H9 (cell line): ENCODE measurements around the gene DDRGK1. TPM values are rescaled to one million over a fixed set of nuclear protein-coding genes. Genes with fewer than 3 reads are reported as not detected.
A peak's percentile ranks its signal among the peaks of the same experiment; 100 is the strongest.

Experiments used
- DNase-seq: peaks from one replicate; pipeline ENCODE4 v3.0.0-alpha.2; 2017
- H2AFZ ChIP-seq: one replicate; pipeline ENCODE4 v1.6.1; 2013; ENCODE audit warnings: mild to moderate bottlenecking, low read length, control low read depth, moderate library complexity
- H2AK5ac ChIP-seq: 2 replicates; pipeline ENCODE4 v1.6.1; 2013; ENCODE audit warnings: low read length, control low read depth, mixed read lengths; ENCODE audit not compliant: insufficient read length
- H2BK120ac ChIP-seq: one replicate; pipeline ENCODE4 v1.6.1; 2013; ENCODE audit warnings: low read depth, mild to moderate bottlenecking, low read length, control low read depth, inconsistent platforms; ENCODE audit not compliant: poor library complexity, severe bottlenecking
- H2BK12ac ChIP-seq: 2 replicates; pipeline ENCODE4 v1.6.1; 2013; ENCODE audit warnings: low read length, control low read depth, mixed read lengths, low read depth; ENCODE audit not compliant: insufficient read length
- H2BK15ac ChIP-seq: 2 replicates; pipeline ENCODE4 v1.6.1; 2013; ENCODE audit warnings: low read depth, low read length, control low read depth
- H2BK20ac ChIP-seq: one replicate; pipeline ENCODE4 v1.6.1; 2013; ENCODE audit warnings: low read depth, mild to moderate bottlenecking, low read length, control low read depth, inconsistent platforms; ENCODE audit not compliant: poor library complexity, severe bottlenecking
- H2BK5ac ChIP-seq: 2 replicates; pipeline ENCODE4 v1.6.1; 2013; ENCODE audit warnings: low read length, control low read depth, mixed read lengths; ENCODE audit not compliant: insufficient read length
- H3K14ac ChIP-seq: 2 replicates; pipeline ENCODE4 v1.6.1; 2013; ENCODE audit warnings: low read length, control low read depth; ENCODE audit not compliant: insufficient read depth
- H3K18ac ChIP-seq: 2 replicates; pipeline ENCODE4 v1.6.1; 2013; ENCODE audit warnings: low read depth, mild to moderate bottlenecking, mixed read lengths, low read length, control low read depth; ENCODE audit not compliant: insufficient read length
- H3K23ac ChIP-seq: 2 replicates; pipeline ENCODE4 v1.6.1; 2013; ENCODE audit warnings: low read length, control low read depth, mixed read lengths, low read depth; ENCODE audit not compliant: insufficient read length
- H3K23me2 ChIP-seq: 2 replicates; pipeline ENCODE4 v1.6.1; 2013; ENCODE audit warnings: low read depth, mild to moderate bottlenecking, mixed read lengths, low read length, control low read depth; ENCODE audit not compliant: insufficient read length, poor library complexity, severe bottlenecking
- H3K27ac ChIP-seq: 2 replicates; pipeline ENCODE4 v1.5.1; 2013; ENCODE audit warnings: low read length, control low read depth, mixed read lengths, low read depth; ENCODE audit not compliant: insufficient read length
- H3K27me3 ChIP-seq: 2 replicates; pipeline ENCODE4 v1.6.1; 2013; ENCODE audit warnings: low read length, control low read depth, inconsistent platforms; ENCODE audit not compliant: insufficient read depth
- H3K4ac ChIP-seq: 2 replicates; pipeline ENCODE4 v1.6.1; 2013; ENCODE audit warnings: low read depth, mild to moderate bottlenecking, control low read depth, inconsistent platforms, low read length, moderate library complexity
- H3K4me1 ChIP-seq: 2 replicates; pipeline ENCODE4 v1.6.1; 2013; ENCODE audit warnings: low read length, control low read depth, inconsistent platforms; ENCODE audit not compliant: insufficient read depth
- H3K4me2 ChIP-seq: 2 replicates; pipeline ENCODE4 v1.6.1; 2013; ENCODE audit warnings: low read length, control low read depth, mixed read lengths; ENCODE audit not compliant: insufficient read length, insufficient read depth
- H3K56ac ChIP-seq: 2 replicates; pipeline ENCODE4 v1.6.1; 2013; ENCODE audit warnings: low read depth, mild to moderate bottlenecking, mixed read lengths, low read length, control low read depth; ENCODE audit not compliant: insufficient read length
- H3K79me1 ChIP-seq: 2 replicates; pipeline ENCODE4 v1.6.1; 2013; ENCODE audit warnings: low read depth, mild to moderate bottlenecking, moderate library complexity, low read length, control low read depth, inconsistent platforms; ENCODE audit not compliant: insufficient read depth, poor library complexity, severe bottlenecking
- H3K79me2 ChIP-seq: 2 replicates; pipeline ENCODE4 v1.6.1; 2013; ENCODE audit warnings: low read length, control low read depth, inconsistent platforms; ENCODE audit not compliant: insufficient read depth
- H3K9ac ChIP-seq: 2 replicates; pipeline ENCODE4 v1.6.1; 2013; ENCODE audit warnings: low read length, control low read depth, mixed read lengths; ENCODE audit not compliant: insufficient read length; ENCODE audit errors: extremely low read depth
- H3K9me3 ChIP-seq: one replicate; pipeline ENCODE4 v1.6.1; 2013; ENCODE audit warnings: low read depth, low read length, inconsistent platforms; ENCODE audit not compliant: control insufficient read depth
- H3T11ph ChIP-seq: one replicate; pipeline ENCODE4 v1.6.1; 2013; ENCODE audit warnings: mild to moderate bottlenecking, low read length, control low read depth, inconsistent platforms
- H4K20me1 ChIP-seq: one replicate; pipeline ENCODE4 v1.6.1; 2013; ENCODE audit not compliant: control insufficient read depth, insufficient read length, insufficient read depth
- H4K5ac ChIP-seq: 2 replicates; pipeline ENCODE4 v1.6.1; 2013; ENCODE audit warnings: low read depth, mild to moderate bottlenecking, mixed read lengths, low read length, control low read depth; ENCODE audit not compliant: insufficient read length
- H4K8ac ChIP-seq: replicated peaks from 2 replicates; pipeline ENCODE4 v1.6.1; 2013; ENCODE audit warnings: low read length, control low read depth, mixed read lengths, low read depth; ENCODE audit not compliant: insufficient read length
- H4K91ac ChIP-seq: 2 replicates; pipeline ENCODE4 v1.6.1; 2013; ENCODE audit warnings: low read depth, mild to moderate bottlenecking, moderate library complexity, mixed read lengths, low read length, control low read depth; ENCODE audit not compliant: insufficient read length
- H3K27ac Mint-ChIP-seq, 3 experiments: 2 replicates in 2 of 3; 3 replicates in 1 of 3; pipeline ENCODE4 v1.8.0; 2020 to 2021; ENCODE audit warnings: mixed read lengths in 3 of 3, mild to moderate bottlenecking in 1 of 3, moderate library complexity in 1 of 3
- H3K27me3 Mint-ChIP-seq: 2 replicates; pipeline ENCODE4 v1.8.0; 2021; ENCODE audit warnings: low read depth, mild to moderate bottlenecking, moderate library complexity, mixed read lengths
- H3K36me3 Mint-ChIP-seq, 3 experiments: 2 replicates in 2 of 3; 3 replicates in 1 of 3; pipeline ENCODE4 v1.8.0; 2020 to 2021; ENCODE audit warnings: low read depth in 3 of 3, mixed read lengths in 3 of 3; ENCODE audit not compliant: insufficient read depth in 1 of 3
- H3K4me1 Mint-ChIP-seq, 2 experiments: 2 replicates each; pipeline ENCODE4 v1.8.0; 2020; ENCODE audit warnings: mixed read lengths in 2 of 2
- H3K4me3 Mint-ChIP-seq, 2 experiments: 2 replicates in 1 of 2; 3 replicates in 1 of 2; pipeline ENCODE4 v1.8.0; 2020 to 2021; ENCODE audit warnings: mild to moderate bottlenecking in 2 of 2, mixed read lengths in 2 of 2, moderate library complexity in 1 of 2
- H3K9me3 Mint-ChIP-seq, 2 experiments: 2 replicates in 1 of 2; 3 replicates in 1 of 2; pipeline ENCODE4 v1.8.0; 2020; ENCODE audit warnings: mild to moderate bottlenecking in 2 of 2, mixed read lengths in 2 of 2, moderate library complexity in 1 of 2
- CTCF ChIP-seq: fragments of 200-600 bp; sonication (generic); conservative IDR thresholded peaks from 3 replicates; pipeline ENCODE4 v1.8.0; 2021; ENCODE audit warnings: antibody characterized with exemption, mild to moderate bottlenecking
- WGBS: extraction: QIAGEN DNeasy Blood & Tissue Kit; methylation state at CpG from one replicate; pipeline ENCODE4 v1.1.7; 2013; ENCODE audit warnings: missing lambda C conversion rate, low lambda C conversion rate, mixed read lengths; ENCODE audit not compliant: insufficient read length; ENCODE audit errors: extremely low coverage; 5-methylcytosine and 5-hydroxymethylcytosine counted together
- total RNA-seq: library from RNA; stranded (reverse); gene quantifications from 2 replicates; pipeline ENCODE4 v1.2.1, GENCODE V29; 2021

Gene DDRGK1
- total RNA-seq, 1 experiment from 2014 or later: 58.1 TPM

GRCh38 chr20:3166913-3167342 is 37.6 kb downstream of the DDRGK1 start:
- Histone ChIP-seq H4K8ac (no peak overlapping the region), H2BK5ac (no peak overlapping the region), H3K4me1 (no peaks in the 10 kb centered on the region; the same call in 1 of the 2 replicates), H3K4ac (no peak overlapping the region), H3K27me3 (no peaks in the 10 kb centered on the region), H2AFZ (no peak overlapping the region), H3T11ph (no peak overlapping the region), H3K27ac (no peak overlapping the region), H3K23me2 (peaks cover 9% of the 10 kb centered on the region), H3K9ac (no peak overlapping the region), H2BK12ac (no peak overlapping the region), H2BK120ac (no peak overlapping the region), H3K79me1 (no peaks in the 10 kb centered on the region), H3K14ac (no peak overlapping the region), H4K20me1 (no peaks in the 10 kb centered on the region), H3K4me2 (no peak overlapping the region), H2AK5ac (no peak overlapping the region), H3K23ac (no peak overlapping the region), H3K9me3 (no peaks in the 10 kb centered on the region), H4K5ac (no peak overlapping the region), H4K91ac (no peak overlapping the region), H2BK15ac (no peak overlapping the region), H3K56ac (no peak overlapping the region), H3K79me2 (no peaks in the 10 kb centered on the region), H2BK20ac (no peak overlapping the region), H3K18ac (no peak overlapping the region)
- no CpG with 5 or more reads among the region's 16 CpGs for WGBS
- DNase-seq: no peak
- H3K27me3 Mint-ChIP-seq: peaks cover 9% of the 10 kb centered on the region
- H3K4me3 Mint-ChIP-seq: no peak overlapping the region
- peak overlapping the region in 1 of 3 experiments; percentile 40; a peak in 1 of 7 replicates for H3K27ac Mint-ChIP-seq
- peaks cover 21 to 39% of the 10 kb centered on the region in 2 experiments for H3K4me1 Mint-ChIP-seq
- H3K9me3 Mint-ChIP-seq: no peaks in the 10 kb centered on the region; a peak in 1 of 5 replicates
- peaks cover 7 to 24% (median 7%) of the 10 kb centered on the region in 3 experiments; a peak in 6 of 7 replicates for H3K36me3 Mint-ChIP-seq
- TF ChIP-seq CTCF: no peak
